ENCODE results near the gene ARHGAP26. TPM values are rescaled to one million over a fixed set of nuclear protein-coding genes. Genes with fewer than 3 reads are reported as not detected.

Gene ARHGAP26
- total RNA-seq, 1 experiment from 2014 or later = 54.3 TPM

GRCh38 chr5:143057580-143057999 lies 287.4 kb downstream of the ARHGAP26 start:
- CTCF ChIA-PET = no interaction called here
- H3K36me3 Mint-ChIP-seq (ENCODE audit: insufficient read depth, unreplicated experiment) = peaks cover 19% of the 10 kb centered on the region
- no TSS peak for BruUV-seq (replicated peaks)
- H3K27me3 Mint-ChIP-seq (ENCODE audit: insufficient read depth, unreplicated experiment) = no peaks in the 10 kb centered on the region
- H3K27ac Mint-ChIP-seq (ENCODE audit: low read depth, unreplicated experiment) = no peak overlapping the region
- intact Hi-C loops (cut with micrococcal nuclease) = no loop called here
- POLR2A ChIA-PET = no interaction called here
- H3K9me3 Mint-ChIP-seq (ENCODE audit: unreplicated experiment) = no peaks in the 10 kb centered on the region
- TF ChIP-seq CTCF (IDR thresholded peaks at IDR 0.05; ENCODE audit: unreplicated experiment) = no peak
- peaks cover 46% of the 10 kb centered on the region for H3K4me1 Mint-ChIP-seq (ENCODE audit: insufficient read depth, unreplicated experiment)
- H3K4me3 Mint-ChIP-seq (ENCODE audit: unreplicated experiment) = no peak overlapping the region
- DNase-seq (ENCODE audit: unreplicated experiment) = no peak

GRCh38 chr5:143059355-143059754 lies 289.2 kb downstream of the ARHGAP26 start:
- Mint-ChIP-seq H3K27me3 (ENCODE audit: insufficient read depth, unreplicated experiment) (no peaks in the 10 kb centered on the region), H3K9me3 (ENCODE audit: unreplicated experiment) (no peaks in the 10 kb centered on the region), H3K4me3 (ENCODE audit: unreplicated experiment) (no peak overlapping the region), H3K36me3 (ENCODE audit: insufficient read depth, unreplicated experiment) (peaks cover 19% of the 10 kb centered on the region), H3K4me1 (ENCODE audit: insufficient read depth, unreplicated experiment) (peaks cover 58% of the 10 kb centered on the region), H3K27ac (ENCODE audit: low read depth, unreplicated experiment) (no peak overlapping the region)
- no peak for TF ChIP-seq CTCF (IDR thresholded peaks at IDR 0.05; ENCODE audit: unreplicated experiment)
- no TSS peak for BruUV-seq (replicated peaks)
- no peak for DNase-seq (ENCODE audit: unreplicated experiment)
- CTCF ChIA-PET = interaction anchor here (0.7 to 1.0 kb wide), 2 partner anchors 22 to 605 kb away, joined by 3 to 5 read pairs; no protein-coding TSS in a partner anchor
- intact Hi-C loops (cut with micrococcal nuclease) = no loop called here
- POLR2A ChIA-PET = interaction anchor here (0.7 to 4.4 kb wide), 11 partner anchors 8 to 344 kb away, joined by 3 to 33 read pairs (median 4); partner anchors contain the start of gene NR3C1

- no peaks in the 10 kb centered on the region for H3K27me3 Mint-ChIP-seq (ENCODE audit: insufficient read depth, unreplicated experiment)
- DNase-seq (ENCODE audit: unreplicated experiment) = no peak
- H3K36me3 Mint-ChIP-seq (ENCODE audit: insufficient read depth, unreplicated experiment) = peaks cover 19% of the 10 kb centered on the region
- peak overlapping the region; percentile 81 for H3K27ac Mint-ChIP-seq (ENCODE audit: low read depth, unreplicated experiment)
- H3K4me1 Mint-ChIP-seq (ENCODE audit: insufficient read depth, unreplicated experiment) = peaks cover 56% of the 10 kb centered on the region
- BruUV-seq (replicated peaks) = no TSS peak
- H3K9me3 Mint-ChIP-seq (ENCODE audit: unreplicated experiment) = no peaks in the 10 kb centered on the region
- intact Hi-C loops (cut with micrococcal nuclease) = no loop called here
- no peak overlapping the region for H3K4me3 Mint-ChIP-seq (ENCODE audit: unreplicated experiment)
- no peak for TF ChIP-seq CTCF (IDR thresholded peaks at IDR 0.05; ENCODE audit: unreplicated experiment)
- CTCF ChIA-PET = interaction anchor here (0.7 to 2.1 kb wide), 5 partner anchors 14 to 604 kb away, joined by 3 to 7 read pairs (median 4); no protein-coding TSS in a partner anchor
- POLR2A ChIA-PET = interaction anchor here (0.7 to 4.4 kb wide), 20 partner anchors 9 to 343 kb away, joined by 3 to 33 read pairs (median 4); partner anchors contain the start of gene NR3C1
These were observed 290.0 kb downstream of the ARHGAP26 start for GRCh38 chr5:143059976-143060765.

GRCh38 chr5:143061161-143061945 lies 291.2 kb downstream of the ARHGAP26 start:
- POLR2A ChIA-PET = interaction anchor here (0.6 to 6.4 kb wide), 32 partner anchors 8 to 500 kb away, joined by 3 to 44 read pairs (median 4); partner anchors contain the start of gene NR3C1
- intact Hi-C loops (cut with micrococcal nuclease) = no loop called here
- H3K36me3 Mint-ChIP-seq (ENCODE audit: insufficient read depth, unreplicated experiment) = peaks cover 22% of the 10 kb centered on the region

More at GRCh38 chr5:143061161-143061945, 291.2 kb downstream of the ARHGAP26 start:
- DNase-seq (ENCODE audit: unreplicated experiment) = peak; percentile 69
- no peaks in the 10 kb centered on the region for H3K9me3 Mint-ChIP-seq (ENCODE audit: unreplicated experiment)
- H3K4me3 Mint-ChIP-seq (ENCODE audit: unreplicated experiment) = peak overlapping the region; percentile 6
- CTCF ChIA-PET = interaction anchor here (0.5 to 2.1 kb wide), 11 partner anchors 10 to 1081 kb away, joined by 3 to 7 read pairs (median 4); no protein-coding TSS in a partner anchor
- TF ChIP-seq CTCF (IDR thresholded peaks at IDR 0.05; ENCODE audit: unreplicated experiment) = no peak
- BruUV-seq (replicated peaks) = TSS peak; percentile 47
- H3K27me3 Mint-ChIP-seq (ENCODE audit: insufficient read depth, unreplicated experiment) = no peaks in the 10 kb centered on the region
- peak overlapping the region; percentile 81 for H3K27ac Mint-ChIP-seq (ENCODE audit: low read depth, unreplicated experiment)
- peaks cover 49% of the 10 kb centered on the region for H3K4me1 Mint-ChIP-seq (ENCODE audit: insufficient read depth, unreplicated experiment)

Measured in MCF 10A (cell line).